ENCODE data around the gene DAPL1. TPM values are rescaled to one million over a fixed set of nuclear protein-coding genes. Genes with fewer than 3 reads are reported as not detected.

DAPL1 gene
- total and polyA plus RNA-seq, 2 donors (not counting 1 experiment from before 2014, with no cell fraction given): not detected

- Histone ChIP-seq H4K20me1 (ENCODE audit: control insufficient read depth, insufficient read depth, low read length, poor library complexity, severe bottlenecking) (no peaks in the 10 kb centered on the region), H3K4me2 (replicated peaks; ENCODE audit: low read depth, low read length, poor library complexity, severe bottlenecking) (no peak overlapping the region), H3K9me3 (ENCODE audit: control extremely low read depth in 1 of 3, control insufficient read depth in 2 of 3, insufficient read depth in 1 of 3, low read length in 2 of 3) (no peaks in the 10 kb centered on the region), H3K36me3 (replicated peaks in 1 of 2; ENCODE audit: control extremely low read depth in 1 of 2, control insufficient read depth in 1 of 2, extremely low read depth in 1 of 2, insufficient read depth in 2 of 2, low read length in 1 of 2) (no peaks in the 10 kb centered on the region), H2AFZ (ENCODE audit: insufficient read depth, low read depth, low read length, poor library complexity, severe bottlenecking) (no peak overlapping the region), H3K27me3 (replicated peaks in 1 of 4; ENCODE audit: control extremely low read depth in 1 of 4, control insufficient read depth in 3 of 4, insufficient read depth in 4 of 4, low read length in 3 of 4) (peaks cover 0 to 8% (median 0%) of the 10 kb centered on the region in 4 experiments), H3K4me3 (ENCODE audit: control extremely low read depth in 1 of 5, extremely low read depth in 1 of 5, insufficient read depth in 1 of 5, low read depth in 2 of 5, low read length in 4 of 5) (no peak overlapping the region), H3K27ac (ENCODE audit: low read length in 2 of 2) (no peak overlapping the region), H3K79me2 (ENCODE audit: control insufficient read depth, insufficient read depth, low read length) (no peaks in the 10 kb centered on the region), H3K9ac (ENCODE audit: low read length) (no peak overlapping the region), H3K4me1 (ENCODE audit: control insufficient read depth in 2 of 2, insufficient read depth in 2 of 2, low read length in 2 of 2) (no peaks in the 10 kb centered on the region)
- DNase-seq (no peak), ATAC-seq (ENCODE audit: low read depth) (no peak)
- no peak for TF ChIP-seq EZH2 (IDR thresholded peaks at IDR 0.05; ENCODE audit: borderline replicate concordance, insufficient read depth, low read depth, low read length, poor library complexity, severe bottlenecking)
- TF ChIP-seq CTCF (IDR thresholded peaks at IDR 0.05): no peak
- Mint-ChIP-seq H3K4me1 (no peaks in the 10 kb centered on the region), H3K9me3 (ENCODE audit: insufficient read depth) (no peaks in the 10 kb centered on the region), H3K4me3 (no peak overlapping the region), H3K27me3 (peaks cover 22% of the 10 kb centered on the region), H3K27ac (no peak overlapping the region)
- WGBS (ENCODE audit: insufficient coverage): 68% methylated on average over 3 of the region's 6 CpGs
- CTCF ChIA-PET: interaction anchor here (0.6 kb wide), 1 partner anchor 19 kb away, joined by 5 read pairs; no protein-coding TSS in a partner anchor
- intact Hi-C loops (cut with micrococcal nuclease): no loop called here
- POLR2A ChIA-PET: no interaction called here
Observed at GRCh38 chr2:158797963-158798700, 3.0 kb downstream of the DAPL1 start.

- ATAC-seq (ENCODE audit: low read depth) (no peak), DNase-seq (no peak)
- Histone ChIP-seq H3K4me3 (ENCODE audit: control extremely low read depth in 1 of 5, extremely low read depth in 1 of 5, insufficient read depth in 1 of 5, low read depth in 2 of 5, low read length in 4 of 5) (no peak overlapping the region), H3K4me2 (replicated peaks; ENCODE audit: low read depth, low read length, poor library complexity, severe bottlenecking) (no peak overlapping the region), H3K9me3 (ENCODE audit: control extremely low read depth in 1 of 3, control insufficient read depth in 2 of 3, insufficient read depth in 1 of 3, low read length in 2 of 3) (no peaks in the 10 kb centered on the region), H3K79me2 (ENCODE audit: control insufficient read depth, insufficient read depth, low read length) (no peaks in the 10 kb centered on the region), H3K27me3 (replicated peaks in 1 of 4; ENCODE audit: control extremely low read depth in 1 of 4, control insufficient read depth in 3 of 4, insufficient read depth in 4 of 4, low read length in 3 of 4) (peaks cover 0 to 8% (median 0%) of the 10 kb centered on the region in 4 experiments), H4K20me1 (ENCODE audit: control insufficient read depth, insufficient read depth, low read length, poor library complexity, severe bottlenecking) (no peaks in the 10 kb centered on the region), H3K9ac (ENCODE audit: low read length) (no peak overlapping the region), H3K4me1 (ENCODE audit: control insufficient read depth in 2 of 2, insufficient read depth in 2 of 2, low read length in 2 of 2) (no peaks in the 10 kb centered on the region), H3K36me3 (replicated peaks in 1 of 2; ENCODE audit: control extremely low read depth in 1 of 2, control insufficient read depth in 1 of 2, extremely low read depth in 1 of 2, insufficient read depth in 2 of 2, low read length in 1 of 2) (no peaks in the 10 kb centered on the region), H3K27ac (ENCODE audit: low read length in 2 of 2) (no peak overlapping the region), H2AFZ (ENCODE audit: insufficient read depth, low read depth, low read length, poor library complexity, severe bottlenecking) (no peak overlapping the region)
- H3K4me3 Mint-ChIP-seq: no peak overlapping the region
- H3K9me3 Mint-ChIP-seq (ENCODE audit: insufficient read depth): no peaks in the 10 kb centered on the region
- no peak overlapping the region for H3K27ac Mint-ChIP-seq
- 94% methylated on average over 2 of the region's 2 CpGs for WGBS (ENCODE audit: insufficient coverage)
- CTCF ChIA-PET: no interaction called here
- no peaks in the 10 kb centered on the region for H3K4me1 Mint-ChIP-seq
- POLR2A ChIA-PET: no interaction called here
- intact Hi-C loops (cut with micrococcal nuclease): no loop called here
- H3K27me3 Mint-ChIP-seq: peaks cover 14% of the 10 kb centered on the region
- TF ChIP-seq CTCF (IDR thresholded peaks at IDR 0.05) (no peak), EZH2 (IDR thresholded peaks at IDR 0.05; ENCODE audit: borderline replicate concordance, insufficient read depth, low read depth, low read length, poor library complexity, severe bottlenecking) (no peak)
Observed at GRCh38 chr2:158799181-158799580, 4.1 kb downstream of the DAPL1 start.

Data from B cell (primary cell).